GF-D8 (cell line): ENCODE data around the gene FXYD4.
"Not testable (repeated sequence)": the region's sequence is repeated elsewhere in the genome, so short reads cannot be mapped to it uniquely, and the experiment has no call there.

Experiments
- DNase-seq: peaks from one replicate; lab custom pipeline; 2025; lab: John Stamatoyannopoulos, UW

The FXYD4 gene

DNA sequence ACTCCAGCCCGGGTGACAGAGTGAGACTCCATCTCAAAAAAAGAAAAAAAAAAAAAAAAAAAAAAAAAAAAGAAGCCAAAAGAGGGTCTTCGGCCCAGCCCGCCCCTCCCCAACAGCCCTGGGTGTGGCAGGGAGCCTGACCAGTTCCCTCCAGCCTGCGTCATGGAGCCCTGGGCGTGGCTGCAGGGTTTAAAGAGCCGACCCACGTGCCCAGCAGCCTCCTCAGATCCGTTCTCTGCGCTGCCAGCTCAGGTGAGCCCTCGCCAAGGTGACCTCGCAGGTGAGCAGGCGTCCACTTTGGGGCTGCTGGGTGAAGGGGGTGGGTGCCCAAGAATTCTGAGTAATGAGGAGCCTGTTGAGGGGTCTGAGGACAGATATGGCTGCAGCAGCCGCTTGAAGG lies at the start of gene FXYD4:
TSS of gene FXYD4 (plus strand) at position 219 of the 400 bp plus-strand sequence. CDS start 2,111 bp downstream, outside the sequence.
- DNase-seq, result no peak

DNA sequence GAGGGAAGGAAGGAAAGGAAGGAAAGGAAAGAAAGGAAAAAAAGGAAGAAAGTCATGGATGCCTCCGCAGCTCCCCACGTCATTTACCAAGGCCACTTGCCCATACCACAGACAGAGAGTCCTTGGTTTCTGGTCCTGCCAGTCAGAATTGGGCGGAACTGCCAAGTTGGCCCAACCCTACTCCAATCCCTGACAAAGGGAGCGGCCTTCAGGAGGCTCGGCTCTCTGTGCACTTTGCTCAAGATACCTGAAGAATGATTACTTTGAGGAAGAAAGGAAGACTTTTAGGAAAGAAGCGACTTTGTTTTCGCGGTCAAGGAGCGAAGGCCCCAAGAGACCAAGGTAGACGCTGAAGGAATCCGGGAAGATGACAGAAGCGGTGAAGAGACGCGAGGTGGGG lies 49.1 kb upstream of the FXYD4 start:
- no peak for DNase-seq

- no peak for DNase-seq
These were observed 48.7 kb upstream of the FXYD4 start for GRCh38 chr10:43322769-43323168.

GRCh38 chr10:43323245-43323644 lies 48.2 kb upstream of the FXYD4 start:
- no peak for DNase-seq

- no peak for DNase-seq
These were observed 46.6 kb upstream of the FXYD4 start for GRCh38 chr10:43324876-43325275.

- peak; percentile 51 for DNase-seq
These were observed 44.3 kb upstream of the FXYD4 start for GRCh38 chr10:43327171-43327570.

DNA sequence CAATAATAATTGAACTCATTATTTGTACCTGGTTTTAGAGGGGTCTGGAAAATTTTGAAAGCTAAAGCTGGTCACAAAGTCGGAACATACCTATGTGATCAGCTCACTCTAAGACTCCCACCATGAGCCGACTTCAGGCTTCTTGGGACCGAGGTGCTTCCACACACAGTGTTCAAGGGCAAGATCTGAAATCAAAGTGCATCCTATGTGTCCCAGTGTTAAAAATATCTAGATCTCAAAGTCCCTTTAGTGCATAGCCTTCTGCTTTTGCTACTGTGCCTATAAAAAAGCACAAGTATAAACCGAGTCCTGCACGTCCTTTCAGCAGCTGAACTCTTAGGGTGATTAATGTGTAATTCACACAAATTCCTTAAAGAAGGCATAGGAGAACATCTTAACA lies 43.5 kb upstream of the FXYD4 start:
- DNase-seq, result no peak

DNA sequence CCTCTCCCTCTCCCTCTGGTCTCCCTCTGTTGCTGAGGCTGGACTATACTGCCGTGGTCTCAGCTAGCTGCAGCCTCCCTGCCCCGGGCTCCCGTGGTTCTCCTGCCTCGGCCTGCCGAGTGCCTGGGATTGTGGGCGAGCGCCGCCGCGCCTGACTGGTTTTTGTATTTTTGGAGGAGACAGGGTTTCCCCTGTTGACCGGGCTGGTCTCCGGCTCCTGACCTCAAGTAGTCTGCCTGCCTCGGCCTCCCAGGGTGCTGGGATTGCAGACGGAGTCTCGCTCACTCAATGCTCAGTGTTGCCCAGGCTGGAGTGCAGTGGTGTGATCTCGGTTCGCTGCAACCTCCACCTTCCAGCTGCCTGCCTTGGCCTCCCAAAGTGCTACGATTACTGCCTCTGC lies 42.6 kb upstream of the FXYD4 start:
- not testable (repeated sequence) for DNase-seq

DNA sequence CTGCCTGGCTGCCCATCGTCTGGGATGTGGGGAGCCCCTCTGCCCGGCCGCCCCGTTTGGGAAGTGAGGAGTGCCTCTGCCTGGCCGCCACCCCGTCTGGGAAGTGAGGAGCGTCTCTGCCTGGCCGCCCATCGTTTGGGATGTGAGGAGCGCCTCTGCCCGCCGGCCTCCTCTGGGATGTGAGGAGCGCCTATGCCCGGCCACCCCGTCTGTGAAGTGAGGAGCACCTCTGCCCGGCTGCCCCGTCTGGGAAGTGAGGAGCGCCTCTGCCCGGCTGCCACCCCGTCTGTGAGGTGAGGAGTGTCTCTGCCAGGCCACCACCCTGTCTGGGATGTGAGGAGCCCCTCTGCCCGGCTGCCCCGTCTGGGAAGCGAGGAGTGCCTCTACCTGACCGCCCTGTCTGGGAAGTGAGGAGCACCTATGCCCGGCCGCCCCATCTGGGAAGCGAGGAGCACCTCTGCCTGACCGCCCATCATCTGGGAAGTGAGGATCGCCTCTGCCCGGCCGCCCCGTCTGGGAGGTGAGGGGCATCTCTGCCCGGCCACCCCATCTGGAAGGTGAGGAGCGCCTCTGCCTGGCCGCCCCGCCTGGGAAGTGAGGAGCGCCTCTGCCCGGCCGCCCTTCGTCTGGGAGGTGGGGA lies 42.1 kb upstream of the FXYD4 start:
- not testable (repeated sequence) for DNase-seq

GRCh38 chr10:43330049-43330823 lies 41.2 kb upstream of the FXYD4 start:
- DNase-seq, result not testable (repeated sequence)

DNA sequence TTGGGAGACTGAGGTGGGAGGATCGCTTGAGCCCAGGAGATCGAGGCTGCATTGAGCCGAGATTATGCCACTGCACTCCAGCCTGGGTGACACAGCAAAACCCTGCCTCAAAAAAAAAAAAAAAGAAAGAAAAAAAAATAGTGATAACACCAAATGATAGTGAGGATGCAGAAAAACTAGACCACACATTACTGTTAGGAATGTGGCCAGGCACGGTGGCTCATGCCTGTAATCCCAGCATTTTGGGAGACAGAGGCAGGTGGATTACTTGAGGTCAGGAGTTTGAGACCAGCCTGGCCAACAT lies 40.7 kb upstream of the FXYD4 start:
- DNase-seq, result not testable (repeated sequence)

DNA sequence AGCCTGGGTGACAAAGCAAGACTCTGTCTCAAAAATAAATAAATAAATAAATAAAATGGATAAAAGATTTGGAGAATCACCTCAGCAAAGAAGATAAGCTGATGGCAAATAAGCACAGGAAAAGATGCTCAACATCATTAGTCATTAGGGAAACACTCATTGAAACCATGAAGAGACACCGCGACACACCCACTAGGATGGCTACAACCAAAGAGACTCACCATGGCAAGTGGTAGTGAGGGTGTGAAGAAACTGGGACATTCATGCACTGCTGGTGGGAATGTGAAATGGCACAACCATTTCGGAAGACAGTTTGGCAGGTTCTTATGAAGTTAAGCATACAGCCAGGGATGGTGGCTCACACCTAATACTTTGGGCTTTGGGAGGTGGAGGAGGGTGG lies 37.8 kb upstream of the FXYD4 start:
- DNase-seq, result no peak

GRCh38 chr10:43336061-43336460 lies 35.4 kb upstream of the FXYD4 start:
- no peak for DNase-seq

DNA sequence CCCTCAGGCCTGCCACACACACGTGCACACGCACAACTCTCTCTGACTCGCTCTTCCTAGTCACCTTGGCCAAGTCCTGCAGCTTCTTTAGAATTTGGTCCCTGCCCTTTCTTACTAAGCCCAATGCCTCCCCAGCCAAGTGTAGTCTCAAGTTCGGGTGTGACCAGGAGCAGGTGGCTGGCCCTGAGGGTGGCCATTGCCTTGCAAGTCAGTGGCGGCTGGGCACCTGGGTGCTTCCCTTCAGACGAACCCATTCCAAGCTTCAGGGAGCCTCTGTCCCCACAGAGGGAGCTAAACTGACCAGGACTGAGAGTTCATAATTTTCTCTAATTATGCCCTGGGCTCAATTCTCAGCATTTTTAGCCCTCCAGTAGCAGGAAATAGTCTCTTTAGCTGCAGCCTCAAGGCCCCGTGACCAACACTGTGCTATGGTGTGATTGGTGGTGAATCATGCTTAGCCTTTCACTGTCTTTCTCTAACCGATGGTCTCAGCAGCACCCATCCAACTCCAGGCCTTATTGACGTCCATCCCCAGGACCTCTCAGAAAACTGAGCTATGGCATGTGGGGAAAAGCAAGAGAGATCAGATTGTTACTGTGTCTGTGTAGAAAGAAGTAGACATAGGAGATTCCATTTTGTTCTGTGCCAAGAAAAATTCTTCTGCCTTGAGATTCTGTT lies 34.7 kb upstream of the FXYD4 start:
- no peak for DNase-seq

DNA sequence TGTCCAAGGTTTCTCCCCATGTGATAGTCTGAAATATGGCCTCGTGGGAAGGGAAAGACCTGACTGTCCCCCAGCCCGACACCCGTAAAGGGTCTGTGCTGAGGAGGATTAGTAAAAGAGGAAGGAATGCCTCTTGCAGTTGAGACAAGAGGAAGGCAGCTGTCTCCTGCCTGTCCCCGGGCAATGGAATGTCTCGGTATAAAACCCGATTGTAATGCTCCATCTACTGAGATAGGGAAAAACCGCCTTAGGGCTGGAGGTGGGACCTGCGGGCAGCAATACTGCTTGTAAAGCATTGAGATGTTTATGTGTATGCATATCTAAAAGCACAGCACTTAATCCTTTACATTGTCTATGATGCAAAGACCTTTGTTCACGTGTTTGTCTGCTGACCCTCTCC lies 33.9 kb upstream of the FXYD4 start:
- peak; percentile 28 for DNase-seq

DNA sequence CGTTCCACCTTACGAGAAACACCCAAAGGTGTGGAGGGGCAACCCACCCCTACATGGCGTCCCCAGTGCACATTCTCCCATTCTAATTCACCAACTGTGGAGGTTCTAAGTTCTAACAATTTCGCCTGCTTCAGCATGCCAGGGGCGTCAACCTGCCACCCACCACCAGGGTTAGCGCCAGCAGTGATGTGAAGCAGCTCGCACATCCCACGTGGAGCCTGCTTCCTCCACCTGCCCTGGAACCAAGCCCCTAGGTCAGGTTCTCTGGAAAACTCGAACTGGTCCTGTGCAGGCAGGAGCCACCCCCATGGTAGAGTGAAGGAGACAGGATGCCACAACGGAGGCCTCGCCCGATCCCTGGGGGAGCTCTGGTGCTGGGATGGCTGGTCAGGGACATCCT lies 33.3 kb upstream of the FXYD4 start:
- no peak for DNase-seq

- no peak for DNase-seq
These were observed 32.3 kb upstream of the FXYD4 start for GRCh38 chr10:43339136-43339535.

DNA sequence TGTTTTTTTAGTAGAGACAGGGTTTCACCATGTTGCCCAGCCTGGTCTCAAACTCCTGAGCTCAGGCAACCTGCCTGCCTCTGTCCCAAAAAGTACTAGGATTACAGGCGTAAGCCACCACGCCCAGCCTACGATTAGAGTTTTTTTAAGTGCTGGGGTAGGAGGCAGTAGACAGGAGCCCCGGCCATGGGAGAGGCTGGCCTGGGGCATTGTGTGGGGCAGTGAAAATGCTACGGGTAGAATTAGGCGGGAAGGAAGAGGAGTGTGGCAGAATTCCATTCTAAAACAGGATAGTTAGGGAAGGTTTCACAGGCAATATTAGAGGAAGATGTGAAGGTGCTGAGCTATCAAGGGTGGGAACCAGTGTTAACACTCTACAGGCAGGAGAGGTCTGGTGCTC lies 31.3 kb upstream of the FXYD4 start:
- DNase-seq, result no peak

GRCh38 chr10:43340619-43341018 lies 30.8 kb upstream of the FXYD4 start:
- no peak for DNase-seq

GRCh38 chr10:43341450-43341849 lies 30.0 kb upstream of the FXYD4 start:
- DNase-seq, result no peak

GRCh38 chr10:43342279-43343125 lies 28.9 kb upstream of the FXYD4 start:
- DNase-seq, result no peak

DNA sequence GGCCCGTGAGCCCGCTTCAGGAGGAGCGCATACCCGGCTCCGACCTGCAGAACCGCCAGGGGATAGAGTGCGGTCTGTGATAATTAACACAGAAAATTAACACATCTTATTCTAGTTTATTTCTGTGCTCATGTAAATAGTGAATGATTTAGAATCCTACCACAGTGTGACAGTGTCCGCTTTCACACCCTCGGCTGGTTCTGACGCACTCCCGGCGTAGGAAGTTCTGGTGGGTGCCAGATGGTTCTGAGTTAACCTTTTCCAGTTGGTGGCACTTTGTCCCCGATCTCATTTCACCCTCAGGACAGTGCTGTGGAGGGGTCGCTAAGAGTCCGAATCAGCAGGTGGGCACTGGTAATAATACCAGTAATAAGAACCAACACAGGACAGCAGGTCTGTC lies 28.3 kb upstream of the FXYD4 start:
- no peak for DNase-seq
